GM12878 (cell line): Measurements from ENCODE around the gene MYO15B. TPM values are rescaled to one million over a fixed set of nuclear protein-coding genes. Genes with fewer than 3 reads are reported as not detected.

ENCODE experiments used
- ATAC-seq: fragments of 200-7000 bp; cut with Tn5 transposase; 3 replicates; pipeline ENCODE4 v1.9.1; 2020; ENCODE audit warnings: mild to moderate bottlenecking, moderate library complexity
- BruUV-seq: library from RNA; stranded (reverse); fragments of 400-500 nt; replicated peaks from 2 replicates; lab custom pipeline; 2021; lab: Mats Ljungman, UMichigan
- CTCF ChIA-PET: fragments of 300-600 bp; sonication (Branson Sonifier 250); formaldehyde crosslinking; extraction: SDS; loops from one replicate; lab custom pipeline; 2021; ENCODE audit warnings: inconsistent platforms; lab: Yijun Ruan, JAX
- POLR2A ChIA-PET: fragments of 350-600 bp; formaldehyde crosslinking; extraction: SDS; loops from one replicate; lab custom pipeline; 2021; ENCODE audit warnings: inconsistent platforms; lab: Charles Lee
- RAD21 ChIA-PET: fragments of 300-600 bp; sonication (Branson Sonifier 250); formaldehyde crosslinking; loops from one replicate; lab custom pipeline; 2023; ENCODE audit warnings: antibody characterized with exemption; ENCODE audit not compliant: unreplicated experiment; lab: Charles Lee
- SMC1A ChIA-PET: fragments of 300-600 bp; sonication (Branson Sonifier 250); formaldehyde crosslinking; loops from one replicate; lab custom pipeline; 2023; ENCODE audit not compliant: unreplicated experiment, uncharacterized antibody; lab: Charles Lee
- DNase-seq: peaks from one replicate; pipeline ENCODE4 v3.0.0-alpha.2; 2011; ENCODE audit warnings: low read depth, low spot score
- FAIRE-seq: peaks from 3 replicates; lab custom pipeline; 2011; peaks lifted over from hg19 to GRCh38; lab: Jason Lieb, UNC
- H2AFZ ChIP-seq: 2 replicates; pipeline ENCODE4 v1.6.0; 2011; ENCODE audit warnings: low read depth, low read length, control low read depth; ENCODE audit not compliant: control insufficient read depth
- H3K27ac ChIP-seq: 2 replicates; pipeline ENCODE4 v1.5.1; 2011; ENCODE audit warnings: control low read depth; ENCODE audit not compliant: control insufficient read depth, insufficient read depth
- H3K27me3 ChIP-seq, 2 experiments: replicated peaks in 1 of 2; 2 replicates each; pipeline versions ENCODE4 v1.6.0 to v1.6.1; 2011; ENCODE audit warnings: low read length in 1 of 2; ENCODE audit not compliant: control insufficient read depth in 2 of 2, insufficient read depth in 2 of 2
- H3K36me3 ChIP-seq, 2 experiments: 2 replicates each; pipeline ENCODE4 v1.5.1; 2011; ENCODE audit warnings: low read length in 1 of 2; ENCODE audit not compliant: control insufficient read depth in 2 of 2, insufficient read depth in 2 of 2
- H3K4me1 ChIP-seq: 2 replicates; pipeline ENCODE4 v1.6.1; 2011; ENCODE audit warnings: mild to moderate bottlenecking, low read length, moderate library complexity, mixed read lengths; ENCODE audit not compliant: control insufficient read depth, insufficient read depth
- H3K4me2 ChIP-seq: 2 replicates; pipeline ENCODE4 v1.6.0; 2011; ENCODE audit warnings: control low read depth; ENCODE audit not compliant: control insufficient read depth, insufficient read depth
- H3K4me3 ChIP-seq: fragments of 200-600 bp; sonication (generic); 2 replicates; pipeline ENCODE4 v1.5.1; 2016
- H3K79me2 ChIP-seq: 2 replicates; pipeline ENCODE4 v1.6.0; 2011; ENCODE audit warnings: low read length; ENCODE audit not compliant: control insufficient read depth, insufficient read depth
- H3K9ac ChIP-seq: 2 replicates; pipeline ENCODE4 v1.8.0; 2011; ENCODE audit warnings: low read length, control low read depth, mixed read lengths; ENCODE audit not compliant: control insufficient read depth, insufficient read depth
- H3K9me3 ChIP-seq: replicated peaks from 3 replicates; pipeline ENCODE4 v1.5.1; 2011; ENCODE audit warnings: mild to moderate bottlenecking, low read length; ENCODE audit not compliant: control insufficient read depth, insufficient read depth
- H4K20me1 ChIP-seq: 2 replicates; pipeline ENCODE4 v1.6.0; 2011; ENCODE audit not compliant: control insufficient read depth, insufficient read depth
- HDAC2 ChIP-seq: fragments of 200-600 bp; sonication (generic); IDR thresholded peaks from 2 replicates; pipeline ENCODE4 v1.6.1; 2017
- MTA2 ChIP-seq: fragments of 450-650 bp; IDR thresholded peaks from 2 replicates; pipeline ENCODE4 v1.6.1; 2016; ENCODE audit warnings: low read depth, mild to moderate bottlenecking, moderate library complexity
- NFYA ChIP-seq: IDR thresholded peaks from 2 replicates; pipeline ENCODE4 v1.6.1; 2011; ENCODE audit warnings: low read depth, mild to moderate bottlenecking, low read length, improper control_type of control experiment, borderline replicate concordance
- SMAD1 ChIP-seq: fragments of 450-650 bp; IDR thresholded peaks from 2 replicates; pipeline ENCODE4 v1.6.1; 2018; ENCODE audit warnings: mild to moderate bottlenecking, low read depth; ENCODE audit not compliant: partially characterized antibody
- USF1 ChIP-seq: IDR thresholded peaks from 2 replicates; pipeline ENCODE4 v1.6.1; 2011; ENCODE audit warnings: borderline replicate concordance, low read depth, mild to moderate bottlenecking, moderate library complexity, mixed read lengths, low read length; ENCODE audit not compliant: insufficient read depth; ENCODE audit errors: extremely low read length
- WGBS: methylation state at CpG from one replicate; pipeline ENCODE4 v1.1.6; 2016; ENCODE audit warnings: low lambda C conversion rate; ENCODE audit not compliant: insufficient replicate concordance, insufficient coverage; ENCODE audit errors: missing lambda C conversion rate; 5-methylcytosine and 5-hydroxymethylcytosine counted together
- in situ Hi-C: fragments of 300-500 bp; cut with MboI; formaldehyde crosslinking; loops from 9 replicates; pipeline ENCODE4 v1.14.3; 2018; ENCODE audit warnings: mixed read lengths
- intact Hi-C: fragments of 100-400 bp; cut with micrococcal nuclease; formaldehyde crosslinking; loops from one replicate; pipeline ENCODE4 v1.14.2; 2022; ENCODE audit not compliant: unreplicated experiment
- polyA plus RNA-seq, 11 experiments: library from polyadenylated mRNA; depleted of rRNA in 4 of 11; unstranded in 6 of 11; stranded (reverse) in 5 of 11; fragments of >200 nt; fragmentation: Nextera tagmentation in 4 of 11; fragmentation: Illumina TruSeq in 1 of 11; extraction: Ambion mirVana in 4 of 11; extraction: Trizol in 1 of 11; gene quantifications; 1 replicate in 1 of 11; 2 replicates in 10 of 11; pipeline versions ENCODE4 v1.2.1 to v1.2.3, GENCODE V29; 2011 to 2016; ENCODE audit warnings: inconsistent platforms in 2 of 11, missing spikeins in 2 of 11, low read depth in 1 of 11
- total RNA-seq, 4 experiments: library from RNA; depleted of rRNA in 3 of 4; stranded (reverse); fragments of >200 nt in 3 of 4; fragmentation: Illumina TruSeq in 1 of 4; extraction: Trizol in 1 of 4; gene quantifications; 2 replicates each; pipeline versions ENCODE4 v1.2.1 to v1.2.3, GENCODE V29; 2013 to 2021

MYO15B gene
- total and polyA plus RNA-seq, 10 of the 15 experiments (the other 5 are each of a cell fraction or from before 2014, with no cell fraction given), result 0.67 to 15.4 (median 2.3) TPM; not detected in 1

- TF ChIP-seq HDAC2, result no peak
- no peak for TF ChIP-seq MTA2
- TF ChIP-seq NFYA, result no peak
- TF ChIP-seq SMAD1, result no peak
Measured at GRCh38 chr17:75595920-75596313, 8.3 kb downstream of the MYO15B start (continued).

- no peaks in the 10 kb centered on the region for H3K36me3 ChIP-seq
- no peak overlapping the region for H3K4me3 ChIP-seq
- RAD21 ChIA-PET, result interaction anchor here (5.3 kb wide), 1 partner anchor 153 kb away, joined by 51 read pairs; no protein-coding TSS in a partner anchor
- no peak overlapping the region for H3K4me2 ChIP-seq
- H3K79me2 ChIP-seq, result no peaks in the 10 kb centered on the region
- POLR2A ChIA-PET, result no interaction called here
- intact Hi-C loops (no loop called here), in situ Hi-C loops (loop anchor here (10.0 kb wide), 1 partner anchor 172 kb away; no protein-coding TSS in a partner anchor)
- FAIRE-seq, result no peak
- H3K27me3 ChIP-seq, result no peaks in the 10 kb centered on the region
- WGBS, result 54% methylated on average over 17 of the region's 17 CpGs
- no peak for DNase-seq
- no peak overlapping the region for H3K9ac ChIP-seq
- CTCF ChIA-PET, result interaction anchor here (1.0 to 1.6 kb wide), 2 partner anchors 151 to 157 kb away, joined by 5 to 6 read pairs; no protein-coding TSS in a partner anchor
- SMC1A ChIA-PET, result no interaction called here
- BruUV-seq, result no TSS peak
- no peak overlapping the region for H3K27ac ChIP-seq
- ATAC-seq, result no peak
- no peaks in the 10 kb centered on the region for H3K4me1 ChIP-seq
- no peaks in the 10 kb centered on the region for H3K9me3 ChIP-seq
- H2AFZ ChIP-seq, result no peak overlapping the region
- no peak for TF ChIP-seq USF1
- H4K20me1 ChIP-seq, result no peaks in the 10 kb centered on the region; the same call in 1 of the 2 replicates
Measured at GRCh38 chr17:75596320-75597087, 8.9 kb downstream of the MYO15B start.
